Hepatocyte (in vitro differentiated cells): Measurements from ENCODE around the gene FAM110A.

Source experiments
- CTCF ChIP-seq: fragments of 200-600 bp; sonication (generic); IDR thresholded peaks from 2 replicates; pipeline ENCODE4 v1.5.1; 2016; ENCODE audit warnings: antibody characterized with exemption, mild to moderate bottlenecking; ENCODE audit not compliant: poor library complexity
- EZH2 ChIP-seq: fragments of 200-600 bp; sonication (generic); IDR thresholded peaks from 2 replicates; pipeline ENCODE4 v1.6.1; 2016; ENCODE audit warnings: antibody characterized with exemption, mild to moderate bottlenecking, borderline replicate concordance
- EZH2phosphoT487 ChIP-seq: fragments of 200-600 bp; sonication (generic); IDR thresholded peaks from one replicate; pipeline ENCODE4 v1.6.1; 2018; ENCODE audit warnings: antibody characterized with exemption, mild to moderate bottlenecking, low read depth, moderate library complexity; ENCODE audit not compliant: unreplicated experiment, severe bottlenecking

GRCh38 chr20:859751-860231 lies 26.3 kb downstream of the FAM110A start:
- no peak for TF ChIP-seq CTCF
- no peak for TF ChIP-seq EZH2
- no peak for TF ChIP-seq EZH2phosphoT487
